ENCODE measurements around the gene PWWP2B.

The PWWP2B gene

GRCh38 chr10:132399117-132400035, 2.4 kb downstream of the PWWP2B start:
- DNase-seq (ENCODE audit: low read depth in 2 of 2) = no peak
- H3K4me3 ChIP-seq (replicated peaks in 1 of 2; ENCODE audit: low read depth in 2 of 2, low read length in 2 of 2) = no peak overlapping the region
- no peak for TF ChIP-seq CTCF (IDR thresholded peaks at IDR 0.05; ENCODE audit: low read depth, low read length)

GRCh38 chr10:132400041-132400546, 3.1 kb downstream of the PWWP2B start:
- TF ChIP-seq CTCF (IDR thresholded peaks at IDR 0.05; ENCODE audit: low read depth, low read length) = no peak
- H3K4me3 ChIP-seq (replicated peaks in 1 of 2; ENCODE audit: low read depth in 2 of 2, low read length in 2 of 2) = no peak overlapping the region
- DNase-seq (ENCODE audit: low read depth in 2 of 2) = no peak

GRCh38 chr10:132400547-132401151, 3.6 kb downstream of the PWWP2B start:
- no peak overlapping the region for H3K4me3 ChIP-seq (replicated peaks in 1 of 2; ENCODE audit: low read depth in 2 of 2, low read length in 2 of 2)
- DNase-seq (ENCODE audit: low read depth in 2 of 2) = no peak
- no peak for TF ChIP-seq CTCF (IDR thresholded peaks at IDR 0.05; ENCODE audit: low read depth, low read length)

GRCh38 chr10:132401401-132402118, 4.6 kb downstream of the PWWP2B start:
- H3K4me3 ChIP-seq (replicated peaks in 1 of 2; ENCODE audit: low read depth in 2 of 2, low read length in 2 of 2) = no peak overlapping the region
- TF ChIP-seq CTCF (IDR thresholded peaks at IDR 0.05; ENCODE audit: low read depth, low read length) = no peak
- DNase-seq (ENCODE audit: low read depth in 2 of 2) = no peak

GRCh38 chr10:132402781-132403241, 5.8 kb downstream of the PWWP2B start:
- no peak for DNase-seq (ENCODE audit: low read depth in 2 of 2)
- H3K4me3 ChIP-seq (replicated peaks in 1 of 2; ENCODE audit: low read depth in 2 of 2, low read length in 2 of 2) = no peak overlapping the region
- no peak for TF ChIP-seq CTCF (IDR thresholded peaks at IDR 0.05; ENCODE audit: low read depth, low read length)

GRCh38 chr10:132403511-132404168, 6.6 kb downstream of the PWWP2B start:
- no peak overlapping the region for H3K4me3 ChIP-seq (replicated peaks in 1 of 2; ENCODE audit: low read depth in 2 of 2, low read length in 2 of 2)
- no peak for TF ChIP-seq CTCF (IDR thresholded peaks at IDR 0.05; ENCODE audit: low read depth, low read length)
- DNase-seq (ENCODE audit: low read depth in 2 of 2) = no peak

All from cardiac fibroblast (primary cell).